Fibroblast of lung (primary cell): ENCODE data around the gene MED26.

Source experiments
- CTCF ChIP-seq, 2 donors: IDR thresholded peaks in 1 of 2; conservative IDR thresholded peaks in 1 of 2; 1 replicate in 1 of 2; 2 replicates in 1 of 2; pipeline ENCODE4 v1.5.1; 2011 to 2012; ENCODE audit warnings: low read length in 2 of 2, control low read depth in 1 of 2, inconsistent platforms in 1 of 2, low read depth in 1 of 2, mild to moderate bottlenecking in 1 of 2
- EZH2 ChIP-seq: IDR thresholded peaks from 2 replicates; pipeline ENCODE4 v1.5.1; 2012; ENCODE audit warnings: low read length, control low read depth, mild to moderate bottlenecking; ENCODE audit errors: missing control alignments

DNA sequence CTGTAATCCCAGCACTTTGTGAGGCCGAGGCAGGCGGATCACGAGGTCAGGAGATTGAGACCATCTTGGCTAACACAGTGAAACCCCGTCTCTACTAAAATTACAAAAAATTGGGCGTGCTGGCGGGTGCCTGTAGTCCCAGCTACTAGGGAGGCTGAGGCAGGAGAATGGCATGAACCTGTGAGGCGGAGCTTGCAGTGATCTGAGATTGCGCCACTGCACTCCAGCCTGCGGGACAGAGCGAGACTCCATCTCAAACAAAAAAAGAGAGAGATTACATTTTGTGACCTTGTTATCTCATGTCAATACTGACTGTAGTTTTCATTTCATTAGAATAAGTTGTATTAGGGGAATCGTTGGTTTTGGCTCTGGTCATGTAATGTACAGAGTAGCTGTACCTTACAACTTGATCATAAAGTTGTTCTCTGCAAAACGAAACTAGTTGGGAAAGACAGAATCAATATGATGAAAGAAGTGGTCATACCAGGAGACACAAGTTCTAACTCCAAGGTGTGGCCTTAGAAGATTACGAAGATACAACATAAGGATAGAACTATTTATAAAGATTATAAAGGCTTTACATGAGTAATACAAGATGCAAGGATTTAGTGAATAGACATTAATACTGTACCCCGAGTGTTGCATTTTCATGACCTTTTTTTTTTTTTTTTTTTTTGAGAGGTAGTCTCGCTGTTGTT lies 48.2 kb upstream of the MED26 start:
- TF ChIP-seq CTCF (conservative IDR thresholded peaks at IDR 0.05 in 1 of 2, IDR thresholded peaks at IDR 0.05 in 1 of 2; ENCODE audit: low read depth in 1 of 2, low read length in 2 of 2), result no peak
- no peak for TF ChIP-seq EZH2
